HepG2 (cell line): ENCODE results near the gene KIF2C. TPM values are rescaled to one million over a fixed set of nuclear protein-coding genes. Genes with fewer than 3 reads are reported as not detected.

Experiments
- AGO2 ChIP-seq: fragments of 200-400 bp; formaldehyde crosslinking; optimal IDR thresholded peaks from 2 replicates; pipeline ENCODE3; 2017; ENCODE audit warnings: mild to moderate bottlenecking, low read depth, low read length, moderate library complexity
- DNMT3B ChIP-seq: conservative IDR thresholded peaks from 2 replicates; pipeline ENCODE4 v1.6.1; 2016; ENCODE audit warnings: missing biosample characterization, control low read depth
- HNRNPH1 ChIP-seq: fragments of 200-400 bp; formaldehyde crosslinking; optimal IDR thresholded peaks from 2 replicates; pipeline ENCODE3; 2017; ENCODE audit warnings: mild to moderate bottlenecking, low read depth, low read length
- MEIS2 ChIP-seq: sonication (generic); formaldehyde crosslinking; IDR thresholded peaks from 2 replicates; pipeline ENCODE4 v1.9.0; 2021; ENCODE audit warnings: mild to moderate bottlenecking, missing genetic modification reagents
- PAWR ChIP-seq: sonication (generic); formaldehyde crosslinking; IDR thresholded peaks from 2 replicates; pipeline ENCODE4 v1.4.0; 2020; ENCODE audit warnings: missing genetic modification reagents, mild to moderate bottlenecking, borderline replicate concordance
- RFX5 ChIP-seq: IDR thresholded peaks from 2 replicates; pipeline ENCODE4 v1.6.1; 2011; ENCODE audit warnings: low read depth, low read length, improper control_type of control experiment
- SPEN ChIP-seq: sonication (generic); formaldehyde crosslinking; IDR thresholded peaks from 2 replicates; pipeline ENCODE4 v1.5.1; 2020; ENCODE audit warnings: low read depth, mild to moderate bottlenecking, missing genetic modification reagents
- ZNF816 ChIP-seq: sonication (generic); formaldehyde crosslinking; IDR thresholded peaks from 2 replicates; pipeline ENCODE4 v1.8.0; 2022; ENCODE audit warnings: missing genetic modification reagents, mild to moderate bottlenecking, borderline replicate concordance
- ZSCAN30 ChIP-seq: sonication (generic); formaldehyde crosslinking; IDR thresholded peaks from 2 replicates; pipeline ENCODE4 v1.5.0; 2020; ENCODE audit warnings: mild to moderate bottlenecking, missing genetic modification reagents
- polyA plus RNA-seq, 8 experiments: library from polyadenylated mRNA; depleted of rRNA in 3 of 8; stranded (reverse) in 7 of 8; unstranded in 1 of 8; fragments of >200 nt; fragmentation: Illumina TruSeq in 4 of 8; extraction: Trizol in 4 of 8; gene quantifications; 2 replicates each; pipeline versions ENCODE4 v1.2.1 to v1.2.3, GENCODE V29; 2011 to 2016; ENCODE audit warnings: low read depth in 4 of 8, missing spikeins in 1 of 8, mixed read lengths in 1 of 8; ENCODE audit not compliant: insufficient read depth in 1 of 8
- total RNA-seq, 5 experiments: library from RNA; depleted of rRNA; stranded (reverse); fragments of >200 nt; fragmentation: Illumina TruSeq; extraction: Trizol; gene quantifications; 2 replicates each; pipeline ENCODE4 v1.2.3, GENCODE V29; 2016; ENCODE audit warnings: low read depth in 1 of 5
- TF ChIP-seq, protein P1 (sequence below): fragments of 450-650 bp; IDR thresholded peaks from 2 replicates; pipeline ENCODE4 v1.6.1; 2017; ENCODE audit warnings: mild to moderate bottlenecking
- TF ChIP-seq, protein P2 (sequence below): sonication (generic); formaldehyde crosslinking; IDR thresholded peaks from 2 replicates; pipeline ENCODE4 v1.5.0; 2020; ENCODE audit warnings: missing genetic modification reagents
- TF ChIP-seq, protein P3 (sequence below): sonication (generic); formaldehyde crosslinking; conservative IDR thresholded peaks from 2 replicates; pipeline ENCODE4 v1.4.0; 2020; ENCODE audit warnings: missing genetic modification reagents
- TF ChIP-seq, protein P4 (sequence below): sonication (generic); formaldehyde crosslinking; IDR thresholded peaks from 2 replicates; pipeline ENCODE4 v1.8.0; 2022; ENCODE audit warnings: mild to moderate bottlenecking, missing genetic modification reagents, moderate library complexity
- TF ChIP-seq, protein P5 (sequence below): IDR thresholded peaks from 2 replicates; pipeline ENCODE4 v1.6.1; 2012; ENCODE audit warnings: low read depth, low read length, improper control_type of control experiment
- TF ChIP-seq, protein P6 (sequence below): sonication (generic); formaldehyde crosslinking; IDR thresholded peaks from 2 replicates; pipeline ENCODE4 v1.4.0; 2020; ENCODE audit warnings: missing genetic modification reagents

KIF2C gene
- total and polyA plus RNA-seq, 2 of the 13 experiments (the other 11 are each of a cell fraction or from before 2014, with no cell fraction given): 29.7 to 53.7 TPM

DNA sequence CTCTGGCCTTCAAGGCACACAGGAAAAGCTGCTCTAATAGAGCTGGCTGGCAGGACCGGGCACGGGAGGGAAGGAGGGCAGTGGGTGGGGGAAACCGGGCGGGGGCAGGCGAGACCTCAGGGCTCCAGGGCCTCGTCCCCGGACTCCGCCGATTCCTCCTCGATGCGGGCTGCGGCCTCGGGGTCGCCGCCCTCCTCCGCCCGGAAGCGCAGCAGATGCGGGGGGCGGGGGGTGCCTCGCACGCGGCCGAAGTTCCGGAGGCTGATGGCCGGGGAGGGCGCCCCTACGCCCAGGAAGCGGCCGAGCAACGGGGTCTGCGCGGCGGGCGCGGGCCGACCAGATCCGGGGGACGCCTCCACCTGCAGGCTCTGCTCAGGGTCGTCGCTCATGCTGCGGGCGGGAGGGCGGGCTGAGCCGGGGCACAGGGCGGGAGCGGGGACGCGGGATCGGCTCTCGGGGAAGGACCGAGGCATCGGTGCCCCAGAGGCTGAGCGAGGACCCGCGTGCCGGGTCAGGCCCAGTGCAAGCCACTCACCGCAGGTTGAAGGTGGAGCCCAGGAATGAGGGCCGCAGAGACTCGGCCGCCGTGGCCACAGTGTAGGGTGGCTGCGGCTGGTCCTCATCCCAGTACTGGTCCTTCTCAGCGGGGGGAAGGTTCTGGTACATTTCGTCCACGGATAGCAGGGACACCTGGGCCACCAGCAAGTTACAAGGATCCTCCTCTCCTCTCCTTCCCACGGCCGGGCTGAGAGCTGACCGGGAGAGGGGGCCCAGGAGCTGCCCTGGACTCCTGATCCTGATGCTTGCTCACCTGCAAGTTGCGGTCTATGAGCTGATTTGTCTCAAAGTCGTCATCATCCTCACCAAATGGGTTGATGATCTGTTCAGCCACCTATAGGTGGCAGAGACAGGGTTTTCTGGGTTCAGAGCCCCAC, 44.7 kb downstream of the KIF2C start (continued):
- TF ChIP-seq, protein P1, sequence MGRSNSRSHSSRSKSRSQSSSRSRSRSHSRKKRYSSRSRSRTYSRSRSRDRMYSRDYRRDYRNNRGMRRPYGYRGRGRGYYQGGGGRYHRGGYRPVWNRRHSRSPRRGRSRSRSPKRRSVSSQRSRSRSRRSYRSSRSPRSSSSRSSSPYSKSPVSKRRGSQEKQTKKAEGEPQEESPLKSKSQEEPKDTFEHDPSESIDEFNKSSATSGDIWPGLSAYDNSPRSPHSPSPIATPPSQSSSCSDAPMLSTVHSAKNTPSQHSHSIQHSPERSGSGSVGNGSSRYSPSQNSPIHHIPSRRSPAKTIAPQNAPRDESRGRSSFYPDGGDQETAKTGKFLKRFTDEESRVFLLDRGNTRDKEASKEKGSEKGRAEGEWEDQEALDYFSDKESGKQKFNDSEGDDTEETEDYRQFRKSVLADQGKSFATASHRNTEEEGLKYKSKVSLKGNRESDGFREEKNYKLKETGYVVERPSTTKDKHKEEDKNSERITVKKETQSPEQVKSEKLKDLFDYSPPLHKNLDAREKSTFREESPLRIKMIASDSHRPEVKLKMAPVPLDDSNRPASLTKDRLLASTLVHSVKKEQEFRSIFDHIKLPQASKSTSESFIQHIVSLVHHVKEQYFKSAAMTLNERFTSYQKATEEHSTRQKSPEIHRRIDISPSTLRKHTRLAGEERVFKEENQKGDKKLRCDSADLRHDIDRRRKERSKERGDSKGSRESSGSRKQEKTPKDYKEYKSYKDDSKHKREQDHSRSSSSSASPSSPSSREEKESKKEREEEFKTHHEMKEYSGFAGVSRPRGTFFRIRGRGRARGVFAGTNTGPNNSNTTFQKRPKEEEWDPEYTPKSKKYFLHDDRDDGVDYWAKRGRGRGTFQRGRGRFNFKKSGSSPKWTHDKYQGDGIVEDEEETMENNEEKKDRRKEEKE: no peak
- TF ChIP-seq, protein P2, sequence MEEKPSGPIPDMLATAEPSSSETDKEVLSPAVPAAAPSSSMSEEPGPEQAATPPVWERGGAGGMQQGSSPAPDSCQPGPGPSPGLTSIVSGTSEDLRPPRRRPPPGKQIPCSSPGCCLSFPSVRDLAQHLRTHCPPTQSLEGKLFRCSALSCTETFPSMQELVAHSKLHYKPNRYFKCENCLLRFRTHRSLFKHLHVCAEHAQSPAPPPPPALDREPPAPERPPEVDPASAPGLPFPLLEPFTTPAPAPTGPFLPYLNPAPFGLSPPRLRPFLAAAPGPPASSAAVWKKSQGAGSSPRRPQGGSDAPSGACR (CRISPR knock-in tag): 0 out of 2 replicates have a peak, but pooled peaks have one; percentile 46
- TF ChIP-seq, protein P3, sequence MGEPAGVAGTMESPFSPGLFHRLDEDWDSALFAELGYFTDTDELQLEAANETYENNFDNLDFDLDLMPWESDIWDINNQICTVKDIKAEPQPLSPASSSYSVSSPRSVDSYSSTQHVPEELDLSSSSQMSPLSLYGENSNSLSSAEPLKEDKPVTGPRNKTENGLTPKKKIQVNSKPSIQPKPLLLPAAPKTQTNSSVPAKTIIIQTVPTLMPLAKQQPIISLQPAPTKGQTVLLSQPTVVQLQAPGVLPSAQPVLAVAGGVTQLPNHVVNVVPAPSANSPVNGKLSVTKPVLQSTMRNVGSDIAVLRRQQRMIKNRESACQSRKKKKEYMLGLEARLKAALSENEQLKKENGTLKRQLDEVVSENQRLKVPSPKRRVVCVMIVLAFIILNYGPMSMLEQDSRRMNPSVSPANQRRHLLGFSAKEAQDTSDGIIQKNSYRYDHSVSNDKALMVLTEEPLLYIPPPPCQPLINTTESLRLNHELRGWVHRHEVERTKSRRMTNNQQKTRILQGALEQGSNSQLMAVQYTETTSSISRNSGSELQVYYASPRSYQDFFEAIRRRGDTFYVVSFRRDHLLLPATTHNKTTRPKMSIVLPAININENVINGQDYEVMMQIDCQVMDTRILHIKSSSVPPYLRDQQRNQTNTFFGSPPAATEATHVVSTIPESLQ (CRISPR knock-in tag): no peak
- TF ChIP-seq HNRNPH1 (no peak), ZSCAN30 (no peak), MEIS2 (CRISPR knock-in tag) (peak; percentile 68), ZNF816 (CRISPR knock-in tag) (no peak), RFX5 (no peak), SPEN (CRISPR knock-in tag) (0 out of 2 replicates have a peak, but pooled peaks have one; percentile 67), DNMT3B (CRISPR knock-in tag) (no peak), AGO2 (peak; percentile 37), PAWR (CRISPR knock-in tag) (no peak)
- TF ChIP-seq, protein P4, sequence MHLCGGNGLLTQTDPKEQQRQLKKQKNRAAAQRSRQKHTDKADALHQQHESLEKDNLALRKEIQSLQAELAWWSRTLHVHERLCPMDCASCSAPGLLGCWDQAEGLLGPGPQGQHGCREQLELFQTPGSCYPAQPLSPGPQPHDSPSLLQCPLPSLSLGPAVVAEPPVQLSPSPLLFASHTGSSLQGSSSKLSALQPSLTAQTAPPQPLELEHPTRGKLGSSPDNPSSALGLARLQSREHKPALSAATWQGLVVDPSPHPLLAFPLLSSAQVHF (CRISPR knock-in tag): 0 out of 2 replicates have a peak, but pooled peaks have one; percentile 48
- TF ChIP-seq, protein P5, sequence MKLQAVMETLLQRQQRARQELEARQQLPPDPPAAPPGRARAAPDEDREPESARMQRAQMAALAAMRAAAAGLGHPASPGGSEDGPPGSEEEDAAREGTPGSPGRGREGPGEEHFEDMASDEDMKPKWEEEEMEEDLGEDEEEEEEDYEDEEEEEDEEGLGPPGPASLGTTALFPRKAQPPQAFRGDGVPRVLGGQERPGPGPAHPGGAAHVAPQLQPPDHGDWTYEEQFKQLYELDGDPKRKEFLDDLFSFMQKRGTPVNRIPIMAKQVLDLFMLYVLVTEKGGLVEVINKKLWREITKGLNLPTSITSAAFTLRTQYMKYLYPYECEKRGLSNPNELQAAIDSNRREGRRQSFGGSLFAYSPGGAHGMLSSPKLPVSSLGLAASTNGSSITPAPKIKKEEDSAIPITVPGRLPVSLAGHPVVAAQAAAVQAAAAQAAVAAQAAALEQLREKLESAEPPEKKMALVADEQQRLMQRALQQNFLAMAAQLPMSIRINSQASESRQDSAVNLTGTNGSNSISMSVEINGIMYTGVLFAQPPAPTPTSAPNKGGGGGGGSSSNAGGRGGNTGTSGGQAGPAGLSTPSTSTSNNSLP: no peak
- TF ChIP-seq, protein P6, sequence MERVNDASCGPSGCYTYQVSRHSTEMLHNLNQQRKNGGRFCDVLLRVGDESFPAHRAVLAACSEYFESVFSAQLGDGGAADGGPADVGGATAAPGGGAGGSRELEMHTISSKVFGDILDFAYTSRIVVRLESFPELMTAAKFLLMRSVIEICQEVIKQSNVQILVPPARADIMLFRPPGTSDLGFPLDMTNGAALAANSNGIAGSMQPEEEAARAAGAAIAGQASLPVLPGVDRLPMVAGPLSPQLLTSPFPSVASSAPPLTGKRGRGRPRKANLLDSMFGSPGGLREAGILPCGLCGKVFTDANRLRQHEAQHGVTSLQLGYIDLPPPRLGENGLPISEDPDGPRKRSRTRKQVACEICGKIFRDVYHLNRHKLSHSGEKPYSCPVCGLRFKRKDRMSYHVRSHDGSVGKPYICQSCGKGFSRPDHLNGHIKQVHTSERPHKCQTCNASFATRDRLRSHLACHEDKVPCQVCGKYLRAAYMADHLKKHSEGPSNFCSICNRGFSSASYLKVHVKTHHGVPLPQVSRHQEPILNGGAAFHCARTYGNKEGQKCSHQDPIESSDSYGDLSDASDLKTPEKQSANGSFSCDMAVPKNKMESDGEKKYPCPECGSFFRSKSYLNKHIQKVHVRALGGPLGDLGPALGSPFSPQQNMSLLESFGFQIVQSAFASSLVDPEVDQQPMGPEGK (CRISPR knock-in tag): peak; percentile 92
